Raji (cell line): ENCODE measurements around the gene GPR32.

Experiments used
- POLR2A ChIP-seq: IDR thresholded peaks from 2 replicates; pipeline ENCODE4 v1.6.1; 2011; ENCODE audit warnings: low read depth, low read length, control low read depth; ENCODE audit not compliant: insufficient read depth

GPR32 gene

GRCh38 chr19:50739132-50739913 lies 30.9 kb upstream of the GPR32 start:
- TF ChIP-seq POLR2A = no peak

GRCh38 chr19:50739914-50740426 lies 30.3 kb upstream of the GPR32 start:
- no peak for TF ChIP-seq POLR2A

GRCh38 chr19:50741179-50741933 lies 28.9 kb upstream of the GPR32 start:
- no peak for TF ChIP-seq POLR2A

GRCh38 chr19:50743537-50743936 lies 26.7 kb upstream of the GPR32 start:
- TF ChIP-seq POLR2A = no peak

GRCh38 chr19:50745221-50745620 lies 25.0 kb upstream of the GPR32 start:
- TF ChIP-seq POLR2A = no peak

- no peak for TF ChIP-seq POLR2A
Observed at GRCh38 chr19:50749490-50749889, 20.8 kb upstream of the GPR32 start.

GRCh38 chr19:50750010-50750409 lies 20.3 kb upstream of the GPR32 start:
- TF ChIP-seq POLR2A = no peak

GRCh38 chr19:50753879-50754278 lies 16.4 kb upstream of the GPR32 start:
- no peak for TF ChIP-seq POLR2A

GRCh38 chr19:50759886-50760285 lies 10.4 kb upstream of the GPR32 start:
- TF ChIP-seq POLR2A = no peak

- TF ChIP-seq POLR2A = no peak
Observed at GRCh38 chr19:50764409-50764808, 5.9 kb upstream of the GPR32 start.

GRCh38 chr19:50768277-50768676 lies 2.0 kb upstream of the GPR32 start:
- no peak for TF ChIP-seq POLR2A

- TF ChIP-seq POLR2A = no peak
Observed at GRCh38 chr19:50770888-50771287, 624 bp downstream of the GPR32 start.

- no peak for TF ChIP-seq POLR2A
Observed at GRCh38 chr19:50772476-50772875, 2.2 kb downstream of the GPR32 start.

- no peak for TF ChIP-seq POLR2A
Observed at GRCh38 chr19:50776131-50776530, 5.9 kb downstream of the GPR32 start.

GRCh38 chr19:50777261-50777660 lies 7.0 kb downstream of the GPR32 start:
- no peak for TF ChIP-seq POLR2A

- no peak for TF ChIP-seq POLR2A
Observed at GRCh38 chr19:50777830-50778303, 7.6 kb downstream of the GPR32 start.
